Activated CD8-positive, alpha-beta memory T cell treated with anti-CD3 and anti-CD28 coated beads, Interleukin-2, amount 10 ng/mL, durations not matched to agents 7 days and 5 days (primary cell): ENCODE data around the gene ACIN1. TPM values are rescaled to one million over a fixed set of nuclear protein-coding genes. Genes with fewer than 3 reads are reported as not detected.
"Not testable (repeated sequence)": the region's sequence is repeated elsewhere in the genome, so short reads cannot be mapped to it uniquely, and the experiment has no call there.

ENCODE experiments used
- ATAC-seq: fragments of 150-1000 bp; cut with Tn5 transposase; one replicate; pipeline ENCODE4 v1.10.0; 2021; ENCODE audit warnings: moderate library complexity
- CTCF ChIA-PET: fragments of 350-600 bp; sonication (Branson Sonifier 250); formaldehyde crosslinking; loops from one replicate; lab custom pipeline; 2021; ENCODE audit warnings: antibody characterized with exemption; lab: Charles Lee
- DNase-seq: peaks from one replicate; pipeline ENCODE4 v3.0.0-alpha.2; 2020
- H3K27ac Mint-ChIP-seq: one replicate; pipeline ENCODE4 v1.8.0; 2021; ENCODE audit warnings: mild to moderate bottlenecking, mixed read lengths
- H3K27me3 Mint-ChIP-seq: one replicate; pipeline ENCODE4 v1.8.0; 2021; ENCODE audit warnings: mixed read lengths
- H3K36me3 Mint-ChIP-seq: one replicate; pipeline ENCODE4 v1.8.0; 2021; ENCODE audit warnings: mild to moderate bottlenecking, mixed read lengths
- H3K4me1 Mint-ChIP-seq: one replicate; pipeline ENCODE4 v1.8.0; 2021; ENCODE audit warnings: mixed read lengths
- H3K4me3 Mint-ChIP-seq: one replicate; pipeline ENCODE4 v1.8.0; 2021; ENCODE audit warnings: mild to moderate bottlenecking, moderate library complexity, mixed read lengths
- H3K9me3 Mint-ChIP-seq: one replicate; pipeline ENCODE4 v1.8.0; 2022; ENCODE audit warnings: low read depth, mixed read lengths
- total RNA-seq, 2 experiments: library from RNA; stranded (reverse); gene quantifications; one replicate each; pipeline ENCODE4 v1.2.3, GENCODE V29; 2021

The ACIN1 gene
- total RNA-seq, 2 experiments from 2014 or later = 172 to 204 TPM

DNA sequence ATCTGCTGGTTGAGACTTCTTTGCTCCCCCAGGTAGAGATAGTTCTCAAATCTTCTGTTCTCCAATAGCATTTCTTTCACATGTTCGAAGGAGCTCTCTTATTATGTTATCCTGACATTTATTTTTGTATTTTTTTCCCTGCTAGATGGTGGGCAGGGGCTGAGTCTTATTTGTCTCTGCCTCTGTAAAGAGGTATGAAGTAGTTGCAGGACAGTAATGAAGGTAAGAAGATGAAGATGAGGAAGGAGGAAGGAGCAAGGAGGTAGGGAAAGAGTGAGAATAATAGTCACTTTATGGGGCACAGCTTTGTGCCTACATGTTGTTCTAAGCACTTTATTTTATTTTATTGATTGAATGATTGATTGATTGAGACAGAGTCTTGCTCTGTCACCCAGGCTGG, 14.8 kb upstream of the ACIN1 start:
- Mint-ChIP-seq H3K36me3 (no peaks in the 10 kb centered on the region), H3K27ac (no peak overlapping the region), H3K27me3 (peaks cover 3% of the 10 kb centered on the region), H3K4me1 (peaks cover 9% of the 10 kb centered on the region), H3K4me3 (no peak overlapping the region), H3K9me3 (no peaks in the 10 kb centered on the region)
- CTCF ChIA-PET = interaction anchor here (0.6 to 3.4 kb wide), 12 partner anchors 10 to 1856 kb away, joined by 3 to 25 read pairs (median 4); no protein-coding TSS in a partner anchor
- DNase-seq (no peak), ATAC-seq (no peak)

DNA sequence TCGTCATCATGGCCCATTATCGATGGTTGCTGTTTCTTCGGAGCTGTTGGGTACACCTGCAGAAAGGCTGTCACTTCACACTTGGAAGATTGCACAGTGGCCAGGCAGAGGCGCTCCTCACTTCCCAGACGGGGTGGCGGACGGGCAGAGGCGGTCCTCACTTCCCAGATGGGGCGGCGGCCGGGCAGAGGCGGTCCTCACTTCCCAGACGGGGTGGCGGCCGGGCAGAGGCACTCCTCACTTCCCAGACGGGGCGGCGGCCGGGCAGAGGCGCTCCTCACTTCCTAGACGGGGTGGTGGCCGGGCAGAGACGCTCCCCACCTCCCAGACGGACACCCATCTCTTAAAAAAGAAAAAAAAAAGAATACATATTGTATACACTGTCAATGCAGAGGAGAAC, 13.2 kb upstream of the ACIN1 start:
- H3K27me3 Mint-ChIP-seq = not testable (repeated sequence)

DNA sequence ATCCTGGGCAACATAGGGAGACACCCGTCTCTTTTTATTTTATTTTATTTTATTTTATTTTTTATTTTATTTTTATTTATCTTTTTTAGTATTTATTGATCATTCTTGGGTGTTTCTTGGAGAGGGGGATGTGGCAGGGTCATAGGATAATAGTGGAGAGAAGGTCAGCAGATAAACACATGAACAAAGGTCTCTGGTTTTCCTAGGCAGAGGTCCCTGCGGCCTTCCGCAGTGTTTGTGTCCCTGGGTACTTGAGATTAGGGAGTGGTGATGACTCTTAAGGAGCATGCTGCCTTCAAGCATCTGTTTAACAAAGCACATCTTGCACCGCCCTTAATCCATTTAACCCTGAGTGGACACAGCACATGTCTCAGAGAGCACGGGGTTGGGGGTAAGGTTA, 12.7 kb upstream of the ACIN1 start:
- H3K4me1 Mint-ChIP-seq, DNase-seq, H3K36me3 Mint-ChIP-seq, CTCF ChIA-PET, H3K27ac Mint-ChIP-seq, ATAC-seq, H3K4me3 Mint-ChIP-seq, H3K27me3 Mint-ChIP-seq, H3K9me3 Mint-ChIP-seq: not testable (repeated sequence)

More for the DNA sequence above, 13.2 kb upstream of the ACIN1 start:
- CTCF ChIA-PET = interaction anchor here (1.4 to 3.4 kb wide), 4 partner anchors 13 to 40 kb away, joined by 4 to 25 read pairs (median 8); partner anchors contain the start of genes ACIN1 and C14orf119
- not testable (repeated sequence) for H3K4me3 Mint-ChIP-seq, H3K27ac Mint-ChIP-seq, H3K36me3 Mint-ChIP-seq, H3K9me3 Mint-ChIP-seq, H3K4me1 Mint-ChIP-seq, ATAC-seq, DNase-seq

DNA sequence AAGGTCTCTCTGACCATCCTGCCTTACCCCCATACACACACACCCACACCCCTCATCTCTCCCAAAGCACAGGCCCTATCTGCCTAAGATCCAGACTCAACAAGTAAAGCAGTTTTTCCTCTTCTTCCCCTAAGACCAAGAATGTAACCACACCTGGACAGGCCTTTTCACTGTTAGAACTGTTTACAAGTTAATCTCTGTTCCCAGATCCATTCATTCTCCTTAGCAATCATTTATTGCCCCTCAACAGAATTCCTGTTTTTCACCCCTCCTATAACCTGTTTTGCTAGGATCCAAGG, 11.8 kb upstream of the ACIN1 start:
- Mint-ChIP-seq H3K36me3 (no peaks in the 10 kb centered on the region), H3K27ac (no peak overlapping the region), H3K27me3 (peaks cover 2% of the 10 kb centered on the region), H3K9me3 (no peaks in the 10 kb centered on the region), H3K4me1 (no peaks in the 10 kb centered on the region), H3K4me3 (no peak overlapping the region)
- CTCF ChIA-PET = interaction anchor here (1.0 to 1.5 kb wide), 2 partner anchors 9 to 12 kb away, joined by 3 read pairs; partner anchors contain the start of gene ACIN1
- DNase-seq (no peak), ATAC-seq (no peak)

DNA sequence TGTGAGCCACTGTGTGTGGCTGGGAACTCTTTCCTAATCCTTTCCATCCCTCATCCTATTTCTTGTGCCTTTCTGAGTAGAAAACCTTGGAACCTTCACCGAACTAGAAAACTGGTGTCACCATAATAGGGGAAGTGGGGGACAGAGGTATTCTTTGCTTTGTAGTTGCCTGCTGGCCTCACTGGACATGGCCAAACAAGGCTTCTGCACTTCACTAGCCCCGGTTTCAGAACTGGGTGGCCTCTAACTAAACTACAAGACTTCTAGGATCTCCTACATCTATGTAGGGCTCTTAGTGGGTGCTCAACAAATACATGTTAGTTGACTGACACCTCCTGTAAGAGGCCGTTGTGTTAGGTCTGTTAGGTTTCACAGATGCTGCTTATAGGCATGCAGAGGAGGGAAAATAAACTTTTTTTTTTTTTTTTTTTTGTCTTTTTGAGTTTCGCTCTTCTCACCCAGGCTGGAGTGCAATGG, 10.4 kb upstream of the ACIN1 start:
- no peaks in the 10 kb centered on the region for H3K4me1 Mint-ChIP-seq
- DNase-seq (no peak), ATAC-seq (no peak)
- H3K27ac Mint-ChIP-seq = no peak overlapping the region
- no peak overlapping the region for H3K4me3 Mint-ChIP-seq
- peaks cover 2% of the 10 kb centered on the region for H3K27me3 Mint-ChIP-seq
- CTCF ChIA-PET = no interaction called here
- no peaks in the 10 kb centered on the region for H3K36me3 Mint-ChIP-seq
- no peaks in the 10 kb centered on the region for H3K9me3 Mint-ChIP-seq

DNA sequence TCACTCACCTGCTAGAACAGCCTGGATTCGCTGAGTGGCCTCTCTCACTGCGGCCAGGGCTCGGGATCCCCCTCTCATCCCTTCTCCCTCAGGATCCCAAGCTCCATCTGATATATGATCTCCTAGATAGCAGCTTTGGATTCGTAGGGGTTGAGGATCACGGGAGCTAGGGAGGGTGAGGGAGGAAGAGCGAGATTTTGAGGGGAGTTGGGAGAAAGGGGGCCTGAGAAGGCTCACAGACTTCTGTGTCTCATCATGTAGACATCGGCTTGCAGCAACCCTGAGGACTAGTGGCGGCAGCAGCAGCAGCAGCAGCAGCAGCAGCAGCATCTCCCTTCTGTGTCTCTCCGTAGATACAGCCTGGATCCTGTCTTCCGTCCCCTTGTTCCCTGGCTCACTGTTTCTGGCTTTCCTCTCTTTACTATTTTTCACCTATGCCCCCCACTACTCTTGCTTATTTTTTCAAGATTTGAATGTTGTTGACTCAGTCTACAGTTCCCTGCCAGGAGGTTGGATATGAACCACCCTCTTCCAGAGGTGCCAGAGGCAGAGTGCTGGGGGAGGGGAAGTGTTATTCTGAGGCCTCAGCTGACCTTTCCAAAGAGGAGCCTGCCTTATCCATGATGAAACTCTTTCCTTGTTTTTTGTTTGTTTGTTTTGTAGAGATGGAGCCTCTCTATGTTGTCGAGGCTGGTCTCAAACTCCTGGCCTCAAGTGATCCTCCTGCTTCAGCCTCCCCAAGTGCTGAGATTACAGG, 9.8 kb upstream of the ACIN1 start, which contains the start of gene CIROP:
TSS of gene CIROP (minus strand) at position 399 of the 757 bp plus-strand sequence. CDS start at position 330, 69 bp downstream.
- no peak for ATAC-seq
- DNase-seq = no peak
- H3K4me1 Mint-ChIP-seq = no peaks in the 10 kb centered on the region
- H3K27ac Mint-ChIP-seq = no peak within 1 kb of the TSS
- peaks cover 2% of the 10 kb centered on the region for H3K27me3 Mint-ChIP-seq
- CTCF ChIA-PET = interaction anchor here (1.9 kb wide), 1 partner anchor 15 kb away, joined by 7 read pairs; no protein-coding TSS in a partner anchor
- no peaks in the 10 kb centered on the region for H3K9me3 Mint-ChIP-seq
- H3K36me3 Mint-ChIP-seq = no peaks in the 10 kb centered on the region
- H3K4me3 Mint-ChIP-seq = no peak within 1 kb of the TSS

DNA sequence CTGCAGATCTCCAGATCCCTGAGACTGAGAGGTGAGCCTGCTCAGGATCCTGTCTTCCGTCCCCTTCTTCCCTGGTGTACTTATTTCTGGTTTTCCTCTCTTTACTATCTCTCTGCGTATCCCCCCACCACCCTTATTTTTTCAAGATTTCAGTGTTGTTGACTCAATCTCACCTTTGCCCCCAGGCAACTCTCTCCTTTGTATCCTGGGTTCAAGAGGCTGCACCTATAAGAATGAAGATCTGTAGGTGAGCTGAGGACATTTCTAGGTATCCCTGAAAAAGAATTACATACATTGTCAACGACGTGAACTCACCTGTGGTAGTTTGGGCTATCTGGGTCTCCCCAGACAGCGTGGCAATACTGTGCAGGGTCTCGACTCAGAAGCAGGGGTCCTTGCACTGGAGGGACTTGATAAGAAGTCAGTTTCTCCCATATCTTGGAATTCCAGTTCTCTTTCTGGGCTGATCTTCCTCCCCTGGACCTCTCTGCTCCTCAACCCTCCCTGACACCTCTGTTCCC, 9.2 kb upstream of the ACIN1 start:
- Mint-ChIP-seq H3K36me3 (peaks cover 2% of the 10 kb centered on the region), H3K27ac (no peak overlapping the region), H3K27me3 (peaks cover 2% of the 10 kb centered on the region), H3K9me3 (no peaks in the 10 kb centered on the region), H3K4me3 (no peak overlapping the region), H3K4me1 (no peaks in the 10 kb centered on the region)
- ATAC-seq = no peak
- CTCF ChIA-PET = interaction anchor here (1.8 to 1.9 kb wide), 2 partner anchors 16 to 27 kb away, joined by 4 to 7 read pairs; no protein-coding TSS in a partner anchor
- DNase-seq = no peak

DNA sequence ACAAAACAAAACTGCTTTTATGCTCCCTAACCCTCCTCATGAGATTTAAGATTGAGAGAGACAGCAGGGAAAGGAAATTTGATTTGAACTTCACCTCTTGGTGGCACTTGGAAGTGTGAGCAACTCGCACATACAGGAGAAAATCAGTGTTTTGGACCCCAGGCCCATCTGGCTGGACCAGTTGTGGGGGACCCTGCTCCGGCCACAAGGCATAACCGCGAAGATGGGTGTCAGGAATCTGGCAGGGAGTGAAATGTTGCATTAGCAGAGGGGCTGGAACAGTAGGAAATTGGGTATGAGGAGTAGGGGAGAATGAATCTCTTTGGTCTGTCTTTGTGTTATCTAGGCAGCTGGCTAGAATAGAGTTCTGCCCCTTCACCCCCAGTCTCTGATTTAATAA, 8.6 kb upstream of the ACIN1 start:
- ATAC-seq (no peak), DNase-seq (no peak)
- Mint-ChIP-seq H3K9me3 (no peaks in the 10 kb centered on the region), H3K36me3 (peaks cover 6% of the 10 kb centered on the region), H3K4me3 (no peak overlapping the region), H3K27ac (no peak overlapping the region), H3K4me1 (no peaks in the 10 kb centered on the region), H3K27me3 (peaks cover 2% of the 10 kb centered on the region)
- CTCF ChIA-PET = interaction anchor here (1.8 to 1.9 kb wide), 2 partner anchors 17 to 27 kb away, joined by 4 to 7 read pairs; no protein-coding TSS in a partner anchor

DNA sequence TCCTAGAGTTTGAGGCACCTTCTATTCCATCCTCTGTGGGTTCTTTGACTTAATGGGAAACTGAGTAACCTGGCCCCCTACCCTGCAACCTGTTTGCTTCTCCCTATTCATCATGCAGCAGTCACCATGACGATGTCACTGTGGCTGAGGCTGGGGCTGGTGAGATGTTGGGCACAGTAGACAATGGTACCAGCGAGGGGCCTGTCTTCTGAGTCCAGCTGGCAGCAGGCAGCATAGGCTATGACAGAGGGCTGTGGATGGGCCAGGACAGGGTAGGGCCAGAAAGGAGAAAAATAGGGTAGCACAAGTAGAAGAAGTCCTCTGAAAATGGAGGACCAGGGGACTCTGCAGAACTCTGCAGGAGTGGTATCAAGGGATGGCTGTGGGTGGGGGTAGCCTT, 7.9 kb upstream of the ACIN1 start:
- Mint-ChIP-seq H3K4me1 (peaks cover 1% of the 10 kb centered on the region), H3K4me3 (no peak overlapping the region), H3K27ac (no peak overlapping the region), H3K36me3 (peaks cover 13% of the 10 kb centered on the region), H3K27me3 (peaks cover 2% of the 10 kb centered on the region), H3K9me3 (no peaks in the 10 kb centered on the region)
- DNase-seq (no peak), ATAC-seq (no peak)
- CTCF ChIA-PET = interaction anchor here (1.8 kb wide), 2 partner anchors 26 to 34 kb away, joined by 4 to 6 read pairs; no protein-coding TSS in a partner anchor

DNA sequence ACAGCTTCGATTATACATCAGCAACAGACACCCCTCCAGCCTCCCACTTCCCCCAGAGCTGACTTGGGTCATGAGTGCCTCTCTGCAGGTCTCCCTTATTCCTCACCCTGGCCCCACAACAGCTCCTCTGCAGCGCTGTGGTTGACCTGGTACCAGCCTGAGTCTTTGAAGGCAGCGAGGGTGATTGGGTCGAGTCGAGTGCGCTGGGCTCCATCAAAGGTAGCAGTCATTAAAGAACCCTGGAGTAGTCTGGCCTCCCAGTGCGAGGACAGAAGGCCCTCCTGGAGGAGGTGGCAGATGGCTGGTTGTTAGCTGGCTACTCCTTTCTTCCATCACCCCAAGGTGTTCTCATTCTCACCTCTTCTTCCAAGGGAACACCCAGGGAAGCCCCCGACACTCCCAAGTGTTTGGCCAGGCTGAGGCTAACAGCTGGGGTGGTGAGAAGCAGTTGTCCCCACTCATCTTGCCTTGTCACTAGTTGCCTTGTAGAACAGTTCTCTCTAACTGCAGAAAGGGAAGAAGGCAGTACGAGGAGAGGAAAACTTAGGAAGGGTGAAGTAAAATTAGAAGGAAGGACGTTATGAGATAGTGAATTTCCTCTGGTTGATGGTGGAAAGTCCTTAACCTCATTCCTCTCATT, 7.2 kb upstream of the ACIN1 start:
- DNase-seq = no peak
- Mint-ChIP-seq H3K4me3 (no peak overlapping the region), H3K27me3 (peaks cover 2% of the 10 kb centered on the region), H3K27ac (no peak overlapping the region), H3K4me1 (peaks cover 8% of the 10 kb centered on the region), H3K36me3 (peaks cover 20% of the 10 kb centered on the region), H3K9me3 (no peaks in the 10 kb centered on the region)
- ATAC-seq = no peak
- CTCF ChIA-PET = interaction anchor here (1.6 to 1.8 kb wide), 3 partner anchors 18 to 33 kb away, joined by 4 to 6 read pairs (median 6); no protein-coding TSS in a partner anchor

DNA sequence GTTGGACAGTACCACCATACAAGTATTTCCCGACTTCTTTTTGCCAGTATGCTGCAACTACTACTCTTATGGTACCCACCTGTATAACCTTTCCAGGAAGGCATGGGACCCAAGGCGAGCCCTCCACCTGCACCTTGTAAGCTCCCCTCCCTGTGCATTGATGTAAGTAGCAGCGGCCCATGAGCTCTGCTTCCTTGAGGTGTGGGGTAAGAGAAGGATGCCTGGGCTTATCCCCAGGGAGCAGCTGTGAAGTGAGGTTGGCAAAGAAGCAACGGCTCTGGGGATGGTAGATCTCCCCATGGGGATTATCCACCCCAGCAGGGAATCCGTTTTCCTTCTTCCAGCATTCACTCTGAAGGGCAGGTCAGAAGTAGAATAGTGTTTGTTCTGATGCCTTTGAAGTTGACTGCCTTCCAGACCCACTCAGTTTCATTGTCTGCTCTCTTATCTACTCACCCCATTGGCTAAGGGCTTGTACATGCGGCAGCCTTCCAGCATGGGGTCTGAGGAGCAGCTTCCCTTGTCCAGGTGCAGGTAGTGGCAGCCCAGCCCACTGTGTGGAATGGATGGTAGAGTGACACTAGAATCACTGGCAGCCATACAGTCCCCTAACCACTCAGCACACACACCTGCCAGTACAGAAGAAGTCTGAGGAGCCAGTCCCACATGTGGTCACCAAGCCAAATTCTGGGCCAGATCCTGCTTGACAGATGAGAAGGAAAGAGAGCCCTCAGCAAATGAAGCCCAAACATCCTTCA, 6.5 kb upstream of the ACIN1 start:
- no peak for ATAC-seq
- CTCF ChIA-PET = interaction anchor here (1.6 to 2.2 kb wide), 3 partner anchors 19 to 33 kb away, joined by 6 to 10 read pairs (median 6); no protein-coding TSS in a partner anchor
- Mint-ChIP-seq H3K36me3 (peaks cover 23% of the 10 kb centered on the region), H3K27ac (no peak overlapping the region), H3K4me3 (no peak overlapping the region), H3K4me1 (peaks cover 15% of the 10 kb centered on the region), H3K9me3 (no peaks in the 10 kb centered on the region), H3K27me3 (peaks cover 2% of the 10 kb centered on the region)
- DNase-seq = no peak

DNA sequence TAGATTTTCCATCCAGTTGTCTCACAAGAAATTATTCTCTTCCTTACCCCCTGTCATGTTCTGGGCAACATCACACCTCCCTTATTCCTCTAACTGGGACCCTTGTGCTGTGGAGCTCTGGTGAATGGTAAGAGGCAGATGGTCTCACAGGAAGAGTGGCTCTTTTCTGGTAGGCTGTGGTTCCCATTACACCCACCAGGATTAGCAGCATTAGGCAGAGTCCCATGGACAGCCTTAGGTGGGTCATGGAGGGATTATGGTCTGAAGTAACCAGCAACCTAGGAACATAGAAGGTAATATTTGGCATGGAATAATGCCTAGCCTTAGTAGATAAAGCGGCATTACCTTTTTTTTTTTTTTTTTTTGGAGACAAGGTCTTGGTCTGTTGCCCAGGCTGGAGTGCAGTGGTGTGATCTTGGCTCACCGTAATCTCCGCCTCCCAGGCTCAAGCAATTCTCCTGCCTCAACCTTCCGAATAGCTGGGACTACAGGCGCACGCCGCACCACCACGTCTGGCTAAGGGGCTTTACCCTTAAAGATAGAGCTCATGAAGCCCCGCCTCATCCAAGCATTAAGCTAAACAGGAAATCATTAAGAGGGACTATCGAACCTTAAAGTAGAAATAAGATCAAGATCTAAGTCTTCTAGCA, 4.4 kb upstream of the ACIN1 start:
- H3K36me3 Mint-ChIP-seq = peaks cover 23% of the 10 kb centered on the region
- CTCF ChIA-PET = interaction anchor here (0.6 to 2.2 kb wide), 7 partner anchors 10 to 529 kb away, joined by 3 to 10 read pairs (median 3); no protein-coding TSS in a partner anchor
- H3K9me3 Mint-ChIP-seq = no peaks in the 10 kb centered on the region
- no peak overlapping the region for H3K4me3 Mint-ChIP-seq
- ATAC-seq (no peak), DNase-seq (no peak)
- peaks cover 16% of the 10 kb centered on the region for H3K4me1 Mint-ChIP-seq
- no peak overlapping the region for H3K27ac Mint-ChIP-seq
- no peaks in the 10 kb centered on the region for H3K27me3 Mint-ChIP-seq
